RWPE2 (cell line): ENCODE measurements around the gene ATP5PD.
"Not testable (repeated sequence)": the region's sequence is repeated elsewhere in the genome, so short reads cannot be mapped to it uniquely, and the experiment has no call there.

Experiments used
- ATAC-seq: fragments of 200-7000 bp; cut with Tn5 transposase; 3 replicates; pipeline ENCODE4 v1.9.1; 2021; ENCODE audit warnings: low read depth
- DNase-seq: peaks from one replicate; pipeline ENCODE4 v3.0.0-alpha.2; 2020; ENCODE audit warnings: low spot score
- H3K27ac ChIP-seq: fragments of 450-650 bp; 2 replicates; pipeline ENCODE4 v1.5.1; 2017; ENCODE audit warnings: mild to moderate bottlenecking; ENCODE audit not compliant: poor library complexity, severe bottlenecking
- H3K27me3 ChIP-seq: fragments of 250-450 bp; sonication (Bioruptor Pico); 2 replicates; pipeline ENCODE4 v1.5.1; 2021; ENCODE audit warnings: mild to moderate bottlenecking, moderate library complexity; ENCODE audit not compliant: insufficient read depth, poor library complexity, severe bottlenecking
- H3K36me3 ChIP-seq: fragments of 250-450 bp; sonication (Bioruptor Pico); 2 replicates; pipeline ENCODE4 v1.5.1; 2020; ENCODE audit warnings: low read depth, mild to moderate bottlenecking, moderate library complexity
- H3K4me1 ChIP-seq: fragments of 250-450 bp; sonication (Bioruptor Pico); 2 replicates; pipeline ENCODE4 v1.5.1; 2021; ENCODE audit warnings: mild to moderate bottlenecking, moderate library complexity; ENCODE audit not compliant: insufficient read depth, poor library complexity, severe bottlenecking
- H3K4me3 ChIP-seq: fragments of 250-450 bp; sonication (Bioruptor Pico); 2 replicates; pipeline ENCODE4 v1.5.1; 2021; ENCODE audit warnings: mild to moderate bottlenecking, moderate library complexity; ENCODE audit not compliant: severe bottlenecking
- H3K9me3 ChIP-seq: fragments of 250-450 bp; sonication (Bioruptor Pico); 2 replicates; pipeline ENCODE4 v1.5.1; 2021; ENCODE audit warnings: mild to moderate bottlenecking, moderate library complexity; ENCODE audit not compliant: severe bottlenecking
- CTCF ChIP-seq: fragments of 450-650 bp; IDR thresholded peaks from one replicate; pipeline ENCODE4 v1.5.1; 2017; ENCODE audit warnings: mild to moderate bottlenecking, moderate library complexity; ENCODE audit not compliant: poor library complexity, severe bottlenecking

The ATP5PD gene

GRCh38 chr17:75049706-75050105, 2.9 kb upstream of the ATP5PD start:
- ATAC-seq (no peak), DNase-seq (no peak)
- H3K4me1 ChIP-seq: peaks cover 13% of the 10 kb centered on the region
- no peak overlapping the region for H3K4me3 ChIP-seq
- H3K36me3 ChIP-seq: peaks cover 55% of the 10 kb centered on the region
- no peaks in the 10 kb centered on the region for H3K27me3 ChIP-seq
- TF ChIP-seq CTCF: no peak
- H3K27ac ChIP-seq: no peak overlapping the region
- no peaks in the 10 kb centered on the region for H3K9me3 ChIP-seq

GRCh38 chr17:75049057-75049456, 2.3 kb upstream of the ATP5PD start:
- Histone ChIP-seq H3K4me1 (peaks cover 13% of the 10 kb centered on the region), H3K27me3 (no peaks in the 10 kb centered on the region), H3K9me3 (no peaks in the 10 kb centered on the region), H3K36me3 (peaks cover 50% of the 10 kb centered on the region), H3K27ac (peak overlapping the region; percentile 72), H3K4me3 (no peak overlapping the region)
- DNase-seq (no peak), ATAC-seq (no peak)
- no peak for TF ChIP-seq CTCF

- DNase-seq: no peak
- Histone ChIP-seq H3K4me1 (peaks cover 13% of the 10 kb centered on the region), H3K27me3 (no peaks in the 10 kb centered on the region), H3K4me3 (peak overlapping the region; percentile 93), H3K36me3 (peaks cover 43% of the 10 kb centered on the region), H3K27ac (peak overlapping the region; percentile 72), H3K9me3 (no peaks in the 10 kb centered on the region)
- TF ChIP-seq CTCF: no peak
- no peak for ATAC-seq
Measured at GRCh38 chr17:75048249-75048878, 1.6 kb upstream of the ATP5PD start.

GRCh38 chr17:75047398-75048098, 779 bp upstream of the ATP5PD start:
- no peaks in the 10 kb centered on the region for H3K27me3 ChIP-seq
- no peaks in the 10 kb centered on the region for H3K9me3 ChIP-seq
- TF ChIP-seq CTCF: no peak
- peaks cover 37% of the 10 kb centered on the region for H3K36me3 ChIP-seq
- ATAC-seq: no peak
- H3K4me1 ChIP-seq: peaks cover 13% of the 10 kb centered on the region
- peak overlapping the region; percentile 72 for H3K27ac ChIP-seq
- no peak for DNase-seq
- H3K4me3 ChIP-seq: peak overlapping the region; percentile 93

GRCh38 chr17:75045946-75046406, 793 bp downstream of the ATP5PD start:
- not testable (repeated sequence) for H3K27me3 ChIP-seq, DNase-seq, ATAC-seq, H3K9me3 ChIP-seq
- Histone ChIP-seq H3K36me3 (peaks cover 40% of the 10 kb centered on the region), H3K4me1 (peaks cover 13% of the 10 kb centered on the region), H3K27ac (peak overlapping the region; percentile 72), H3K4me3 (peak overlapping the region; percentile 93)
